ENCODE results near the gene TMEM131.

GRCh38 chr2:97995734-97996624 is at the start of gene TMEM131:
- TF ChIP-seq ZNF600 (tag by site-specific recombination; IDR thresholded peaks at IDR 0.05) (no peak), CTCF (tag by site-specific recombination; IDR thresholded peaks at IDR 0.05) (no peak), YY2 (tag by site-specific recombination; IDR thresholded peaks at IDR 0.05) (peak; percentile 97), ATF2 (tag by site-specific recombination; IDR thresholded peaks at IDR 0.05; ENCODE audit: low read depth) (no peak)

Data from HEK293 (cell line).